Vagina (tissue), 2 donors: ENCODE results near the gene IKBKE. TPM values are rescaled to one million over a fixed set of nuclear protein-coding genes. Genes with fewer than 3 reads are reported as not detected.
"Not testable (repeated sequence)": the region's sequence is repeated elsewhere in the genome, so short reads cannot be mapped to it uniquely, and the experiment has no call there.

Source experiments
- DNase-seq, 2 donors: peaks; one replicate each; pipeline ENCODE4 v3.0.0-alpha.2; 2017; ENCODE audit errors: extremely low spot score in 2 of 2
- H3K27ac ChIP-seq: fragments of 200-600 bp; sonication (generic); one replicate; pipeline ENCODE4 v1.5.1; 2019
- H3K27me3 ChIP-seq: fragments of 200-600 bp; sonication (generic); one replicate; pipeline ENCODE4 v1.5.1; 2019
- H3K36me3 ChIP-seq, 2 donors: fragments of 200-600 bp; sonication (generic); one replicate each; pipeline ENCODE4 v1.5.1; 2017 to 2019
- H3K4me1 ChIP-seq: fragments of 200-600 bp; sonication (generic); one replicate; pipeline ENCODE4 v1.5.1; 2019
- H3K4me3 ChIP-seq, 2 donors: fragments of 200-600 bp; sonication (generic); 1 replicate in 1 of 2; 2 replicates in 1 of 2; pipeline ENCODE4 v1.5.1; 2016 to 2019
- H3K9me3 ChIP-seq: fragments of 200-600 bp; sonication (generic); one replicate; pipeline ENCODE4 v1.5.1; 2019
- POLR2A ChIP-seq, 2 donors: fragments of 450-650 bp; IDR thresholded peaks; one replicate each; pipeline ENCODE4 v1.6.1; 2017; ENCODE audit warnings: antibody characterized with exemption in 2 of 2, mild to moderate bottlenecking in 2 of 2, moderate library complexity in 2 of 2
- POLR2AphosphoS5 ChIP-seq, 2 donors: sonication (generic); formaldehyde crosslinking; IDR thresholded peaks; one replicate each; pipeline ENCODE4 v1.9.0; 2017; ENCODE audit warnings: antibody characterized with exemption in 2 of 2, mild to moderate bottlenecking in 2 of 2, low read depth in 1 of 2; ENCODE audit not compliant: insufficient read depth in 1 of 2
- intact Hi-C: fragments of 100-400 bp; cut with DNase I; formaldehyde crosslinking; loops from one replicate; pipeline ENCODE4 v1.15.1; 2023
- total RNA-seq: library from RNA; depleted of rRNA; stranded (reverse); fragments of >200 nt; gene quantifications from one replicate; pipeline ENCODE4 v1.2.3, GENCODE V29; 2016
- TF ChIP-seq, protein P1 (sequence below), 3 experiments: fragments of 450-650 bp in 2 of 3; fragments of 200-600 bp in 1 of 3; sonication (generic) in 1 of 3; IDR thresholded peaks; one replicate each; pipeline ENCODE4 v1.5.1; 2017 to 2019; ENCODE audit warnings: antibody characterized with exemption in 3 of 3, mild to moderate bottlenecking in 2 of 3, moderate library complexity in 2 of 3

IKBKE gene
- total RNA-seq, 1 donor from 2014 or later, result 10.1 TPM

DNA sequence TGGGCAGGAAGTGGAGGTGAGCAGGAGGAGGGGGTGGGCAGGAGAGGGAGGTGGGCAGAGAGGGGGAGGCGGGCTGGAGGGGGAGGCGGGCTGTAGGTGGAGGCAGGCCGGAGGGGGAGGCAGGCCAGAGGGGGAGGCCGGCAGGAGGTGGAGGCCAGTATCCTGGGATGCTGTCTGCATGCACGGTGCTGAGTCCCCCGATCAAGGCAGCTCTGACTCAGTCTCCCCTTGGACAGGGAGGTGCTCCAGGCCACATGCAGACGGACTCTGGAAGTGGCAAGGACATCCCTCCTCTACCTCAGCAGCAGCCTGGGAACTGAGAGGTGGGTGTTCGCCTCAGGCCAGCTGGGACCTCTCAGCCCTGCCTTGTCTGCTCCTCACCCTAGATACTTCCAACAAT, 9.9 kb downstream of the IKBKE start:
- Histone ChIP-seq H3K36me3 (peaks cover 0 to 22% of the 10 kb centered on the region in 2 donors), H3K4me3 (no peak overlapping the region), H3K4me1 (peaks cover 4% of the 10 kb centered on the region), H3K27me3 (no peaks in the 10 kb centered on the region), H3K27ac (no peak overlapping the region), H3K9me3 (no peaks in the 10 kb centered on the region)
- intact Hi-C loops, result no loop called here
- TF ChIP-seq POLR2A (IDR thresholded peaks at IDR 0.05), result no peak
- TF ChIP-seq POLR2AphosphoS5 (IDR thresholded peaks at IDR 0.05; ENCODE audit: insufficient read depth in 1 of 2, low read depth in 1 of 2), result no peak
- TF ChIP-seq, protein P1, sequence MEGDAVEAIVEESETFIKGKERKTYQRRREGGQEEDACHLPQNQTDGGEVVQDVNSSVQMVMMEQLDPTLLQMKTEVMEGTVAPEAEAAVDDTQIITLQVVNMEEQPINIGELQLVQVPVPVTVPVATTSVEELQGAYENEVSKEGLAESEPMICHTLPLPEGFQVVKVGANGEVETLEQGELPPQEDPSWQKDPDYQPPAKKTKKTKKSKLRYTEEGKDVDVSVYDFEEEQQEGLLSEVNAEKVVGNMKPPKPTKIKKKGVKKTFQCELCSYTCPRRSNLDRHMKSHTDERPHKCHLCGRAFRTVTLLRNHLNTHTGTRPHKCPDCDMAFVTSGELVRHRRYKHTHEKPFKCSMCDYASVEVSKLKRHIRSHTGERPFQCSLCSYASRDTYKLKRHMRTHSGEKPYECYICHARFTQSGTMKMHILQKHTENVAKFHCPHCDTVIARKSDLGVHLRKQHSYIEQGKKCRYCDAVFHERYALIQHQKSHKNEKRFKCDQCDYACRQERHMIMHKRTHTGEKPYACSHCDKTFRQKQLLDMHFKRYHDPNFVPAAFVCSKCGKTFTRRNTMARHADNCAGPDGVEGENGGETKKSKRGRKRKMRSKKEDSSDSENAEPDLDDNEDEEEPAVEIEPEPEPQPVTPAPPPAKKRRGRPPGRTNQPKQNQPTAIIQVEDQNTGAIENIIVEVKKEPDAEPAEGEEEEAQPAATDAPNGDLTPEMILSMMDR (IDR thresholded peaks at IDR 0.05), result no peak
- DNase-seq, result no peak

DNA sequence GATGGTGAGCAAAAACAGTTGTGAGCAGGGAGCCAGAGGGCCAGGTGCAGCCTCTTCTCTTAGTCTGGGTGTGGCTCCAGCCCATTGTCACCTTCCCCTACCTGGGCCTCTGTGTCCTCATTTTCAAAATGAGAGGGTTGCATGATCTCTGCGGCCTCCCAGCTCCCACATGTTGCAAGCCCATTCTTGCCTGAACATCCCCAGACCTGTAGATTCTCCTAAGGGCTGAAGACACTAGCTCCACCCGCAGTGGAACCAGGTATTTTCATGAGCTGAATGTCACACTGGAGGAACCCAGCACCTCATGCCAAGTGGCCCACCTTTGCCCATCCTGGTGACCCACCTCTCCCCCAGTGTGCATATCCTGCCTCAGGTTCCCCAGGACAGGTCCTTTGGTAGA, 12.3 kb downstream of the IKBKE start:
- intact Hi-C loops, result no loop called here
- H3K4me3 ChIP-seq, result no peak overlapping the region
- peak in 1 of 2 donors; percentile 15 for TF ChIP-seq POLR2AphosphoS5 (IDR thresholded peaks at IDR 0.05; ENCODE audit: insufficient read depth in 1 of 2, low read depth in 1 of 2)
- TF ChIP-seq, protein P1 (IDR thresholded peaks at IDR 0.05), result no peak
- no peak for TF ChIP-seq POLR2A (IDR thresholded peaks at IDR 0.05)
- no peak for DNase-seq
- no peak overlapping the region for H3K27ac ChIP-seq
- H3K4me1 ChIP-seq, result peaks cover 4% of the 10 kb centered on the region
- no peaks in the 10 kb centered on the region for H3K9me3 ChIP-seq
- H3K36me3 ChIP-seq, result peaks cover 0 to 10% of the 10 kb centered on the region in 2 donors
- H3K27me3 ChIP-seq, result no peaks in the 10 kb centered on the region

DNA sequence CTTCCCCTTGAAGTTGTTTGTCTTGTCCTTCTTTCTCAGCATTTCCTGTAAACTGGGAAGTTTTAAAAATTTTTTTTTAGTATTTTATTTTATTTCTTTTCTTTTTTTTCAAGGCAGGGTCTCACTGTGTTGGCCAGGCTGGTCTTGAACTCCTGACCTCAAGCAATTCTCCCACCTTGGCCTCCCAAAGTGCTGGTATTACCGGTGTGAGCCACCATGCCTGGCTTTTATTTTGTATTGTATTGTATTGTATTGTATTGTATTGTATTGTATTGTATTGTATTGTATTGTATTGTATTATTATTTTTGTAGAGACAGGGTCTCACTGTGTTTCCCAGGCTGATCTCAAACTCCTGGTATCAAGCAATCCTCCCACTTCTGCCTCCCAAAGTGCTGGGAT, 13.6 kb downstream of the IKBKE start:
- peaks cover 0 to 10% of the 10 kb centered on the region in 2 donors for H3K36me3 ChIP-seq
- intact Hi-C loops, H3K27ac ChIP-seq, H3K27me3 ChIP-seq, H3K4me1 ChIP-seq, H3K4me3 ChIP-seq, DNase-seq, H3K9me3 ChIP-seq: not testable (repeated sequence)

DNA sequence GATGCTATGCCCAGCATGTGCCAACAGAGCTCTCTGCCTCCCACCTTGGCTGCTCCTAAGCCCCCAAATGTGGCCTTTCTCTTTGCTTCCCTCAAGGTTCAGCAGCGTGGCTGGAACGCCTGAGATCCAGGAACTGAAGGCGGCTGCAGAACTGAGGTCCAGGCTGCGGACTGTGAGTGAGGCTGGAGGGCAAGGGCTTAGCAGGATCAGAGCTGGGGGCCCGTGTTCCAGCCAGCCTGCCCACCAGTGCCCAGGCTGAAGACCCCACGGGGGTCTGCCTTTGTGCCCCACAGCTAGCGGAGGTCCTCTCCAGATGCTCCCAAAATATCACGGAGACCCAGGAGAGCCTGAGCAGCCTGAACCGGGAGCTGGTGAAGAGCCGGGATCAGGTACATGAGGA, 14.6 kb downstream of the IKBKE start:
- TF ChIP-seq POLR2A (IDR thresholded peaks at IDR 0.05) (no peak), POLR2AphosphoS5 (IDR thresholded peaks at IDR 0.05; ENCODE audit: insufficient read depth in 1 of 2, low read depth in 1 of 2) (no peak)
- TF ChIP-seq, protein P1 (IDR thresholded peaks at IDR 0.05), result no peak
- Histone ChIP-seq H3K36me3 (peaks cover 0 to 7% of the 10 kb centered on the region in 2 donors), H3K4me3 (no peak overlapping the region), H3K9me3 (no peaks in the 10 kb centered on the region), H3K4me1 (peaks cover 5% of the 10 kb centered on the region), H3K27me3 (no peaks in the 10 kb centered on the region), H3K27ac (no peak overlapping the region)
- intact Hi-C loops, result no loop called here
- no peak for DNase-seq

DNA sequence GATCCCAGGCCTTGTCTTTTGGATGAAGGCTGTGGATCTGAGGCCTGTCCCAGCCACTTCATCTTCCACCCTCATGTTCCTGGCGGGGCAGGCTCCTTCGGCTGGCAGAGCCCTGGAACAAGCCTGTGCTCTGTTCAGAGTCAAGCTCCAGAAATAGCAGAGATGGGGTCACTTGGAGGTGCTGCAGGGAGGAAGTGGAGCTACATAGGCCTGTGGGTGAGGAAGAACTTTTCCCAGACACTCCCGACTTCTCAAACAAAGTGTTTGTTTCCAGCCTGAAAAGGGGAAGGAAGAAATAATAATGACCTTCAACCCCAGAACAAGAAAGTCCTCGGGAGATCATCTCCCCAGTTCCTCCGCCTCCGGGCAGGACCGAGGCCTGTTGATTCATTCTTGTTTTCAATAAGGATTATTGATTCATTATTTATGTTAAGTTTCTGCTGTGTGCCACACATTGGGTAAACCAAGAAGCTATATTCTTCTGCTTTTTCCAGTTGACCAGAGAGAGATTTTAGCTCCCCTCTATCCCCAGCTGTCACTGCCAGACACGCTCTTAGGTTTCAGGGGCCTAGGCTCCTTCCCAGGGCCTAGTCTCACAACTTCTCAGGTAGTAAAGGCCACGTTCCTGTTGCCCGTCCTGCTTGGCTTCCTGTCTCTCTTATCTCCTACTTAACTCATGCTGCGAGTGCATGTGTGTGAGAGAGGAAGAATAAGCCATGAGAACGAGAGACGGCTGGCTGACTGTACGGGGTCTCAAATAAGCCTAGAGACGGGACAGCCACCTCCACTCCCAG, 16.9 kb downstream of the IKBKE start:
- TF ChIP-seq, protein P1 (IDR thresholded peaks at IDR 0.05), result no peak
- TF ChIP-seq POLR2A (IDR thresholded peaks at IDR 0.05) (no peak), POLR2AphosphoS5 (IDR thresholded peaks at IDR 0.05; ENCODE audit: insufficient read depth in 1 of 2, low read depth in 1 of 2) (no peak)
- no peaks in the 10 kb centered on the region for H3K27me3 ChIP-seq
- H3K9me3 ChIP-seq, result no peaks in the 10 kb centered on the region
- intact Hi-C loops, result no loop called here
- peaks cover 0 to 7% of the 10 kb centered on the region in 2 donors for H3K36me3 ChIP-seq
- peaks cover 11% of the 10 kb centered on the region for H3K4me1 ChIP-seq
- no peak overlapping the region for H3K27ac ChIP-seq
- DNase-seq, result no peak
- H3K4me3 ChIP-seq, result no peak overlapping the region
